IPS DF 6.9 (cell line): Measurements from ENCODE around the gene PROCA1.

Experiments used
- DNase-seq: peaks from one replicate; pipeline ENCODE4 v3.0.0-alpha.2; 2013; ENCODE audit warnings: low read depth, low spot score
- H3K27ac ChIP-seq: one replicate; pipeline ENCODE4 v1.5.1; 2013; ENCODE audit warnings: low read length, control low read depth
- H3K27me3 ChIP-seq: 2 replicates; pipeline ENCODE4 v1.6.1; 2013; ENCODE audit warnings: mild to moderate bottlenecking, low read length; ENCODE audit not compliant: control insufficient read depth, insufficient read depth
- H3K36me3 ChIP-seq: 2 replicates; pipeline ENCODE4 v1.6.1; 2013; ENCODE audit warnings: low read length; ENCODE audit not compliant: control insufficient read depth, insufficient read depth
- H3K4me1 ChIP-seq: 2 replicates; pipeline ENCODE4 v1.6.1; 2013; ENCODE audit warnings: low read length; ENCODE audit not compliant: control insufficient read depth, insufficient read depth
- H3K4me3 ChIP-seq: 2 replicates; pipeline ENCODE4 v1.5.1; 2013; ENCODE audit warnings: mild to moderate bottlenecking, low read length
- H3K9me3 ChIP-seq: 2 replicates; pipeline ENCODE4 v1.6.1; 2013; ENCODE audit warnings: low read length, inconsistent platforms; ENCODE audit not compliant: control insufficient read depth, insufficient read depth
- WGBS: extraction: QIAGEN DNeasy Blood & Tissue Kit; methylation state at CpG from one replicate; pipeline ENCODE4 v1.1.7; 2013; ENCODE audit warnings: mixed read lengths, missing lambda C conversion rate; ENCODE audit not compliant: insufficient read length, insufficient coverage; 5-methylcytosine and 5-hydroxymethylcytosine counted together

PROCA1 gene

DNA sequence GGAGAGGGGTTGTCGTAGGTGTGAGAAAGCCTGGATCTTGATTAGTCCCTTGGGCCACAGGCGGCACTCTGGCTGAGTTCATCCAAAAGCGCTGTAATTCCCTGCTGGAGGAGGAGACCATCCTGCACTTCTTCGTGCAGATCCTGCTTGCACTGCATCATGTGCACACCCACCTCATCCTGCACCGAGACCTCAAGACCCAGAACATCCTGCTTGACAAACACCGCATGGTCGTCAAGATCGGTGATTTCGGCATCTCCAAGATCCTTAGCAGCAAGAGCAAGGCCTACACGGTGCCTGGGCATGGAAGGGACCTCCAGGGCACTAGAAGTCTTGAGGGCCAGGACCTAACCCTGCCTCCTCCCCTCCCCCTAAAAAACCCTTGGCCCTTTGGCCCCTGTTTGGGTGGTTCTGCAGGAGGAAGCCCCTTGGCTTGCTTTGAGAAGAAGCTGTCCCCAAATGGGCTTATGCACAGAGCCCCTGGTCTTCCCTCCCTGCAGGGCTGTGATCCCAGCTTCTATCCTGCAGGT lies 23.1 kb upstream of the PROCA1 start:
- H3K27me3 ChIP-seq, result no peaks in the 10 kb centered on the region
- H3K36me3 ChIP-seq, result peaks cover 3% of the 10 kb centered on the region
- no peaks in the 10 kb centered on the region for H3K9me3 ChIP-seq
- H3K4me1 ChIP-seq, result no peaks in the 10 kb centered on the region
- WGBS, result no CpG with 5 or more reads among the region's 10 CpGs
- no peak overlapping the region for H3K27ac ChIP-seq
- DNase-seq, result no peak
- no peak overlapping the region for H3K4me3 ChIP-seq

GRCh38 chr17:28733346-28733745 lies 21.7 kb upstream of the PROCA1 start:
- no peaks in the 10 kb centered on the region for H3K9me3 ChIP-seq
- no peak overlapping the region for H3K4me3 ChIP-seq
- H3K36me3 ChIP-seq, result peaks cover 3% of the 10 kb centered on the region; the same call in 1 of the 2 replicates
- no CpG with 5 or more reads among the region's 1 CpG for WGBS
- no peak overlapping the region for H3K27ac ChIP-seq
- no peaks in the 10 kb centered on the region for H3K27me3 ChIP-seq
- H3K4me1 ChIP-seq, result no peaks in the 10 kb centered on the region
- DNase-seq, result no peak

GRCh38 chr17:28729950-28730330 lies 18.3 kb upstream of the PROCA1 start:
- H3K4me1 ChIP-seq, result no peaks in the 10 kb centered on the region
- H3K27me3 ChIP-seq, result no peaks in the 10 kb centered on the region
- no peak overlapping the region for H3K27ac ChIP-seq
- no peaks in the 10 kb centered on the region for H3K36me3 ChIP-seq
- no peak for DNase-seq
- WGBS, result 100% methylated on average over 3 of the region's 11 CpGs
- H3K9me3 ChIP-seq, result no peaks in the 10 kb centered on the region
- no peak overlapping the region for H3K4me3 ChIP-seq

- Histone ChIP-seq H3K4me1 (no peaks in the 10 kb centered on the region), H3K27ac (peak within 1 kb of the TSS; percentile 63), H3K4me3 (peak within 1 kb of the TSS; percentile 88), H3K27me3 (no peaks in the 10 kb centered on the region), H3K36me3 (peaks cover 8% of the 10 kb centered on the region; the same call in 1 of the 2 replicates), H3K9me3 (no peaks in the 10 kb centered on the region)
- no CpG with 5 or more reads among the region's 64 CpGs for WGBS
- no peak for DNase-seq
Measured at GRCh38 chr17:28728364-28729200, 16.9 kb upstream of the PROCA1 start, which contains the start of gene NEK8. Gene NEK8, plus strand, starts transcription at chr17:28728788. Its CDS starts 26 bp downstream, at chr17:28728814.

DNA sequence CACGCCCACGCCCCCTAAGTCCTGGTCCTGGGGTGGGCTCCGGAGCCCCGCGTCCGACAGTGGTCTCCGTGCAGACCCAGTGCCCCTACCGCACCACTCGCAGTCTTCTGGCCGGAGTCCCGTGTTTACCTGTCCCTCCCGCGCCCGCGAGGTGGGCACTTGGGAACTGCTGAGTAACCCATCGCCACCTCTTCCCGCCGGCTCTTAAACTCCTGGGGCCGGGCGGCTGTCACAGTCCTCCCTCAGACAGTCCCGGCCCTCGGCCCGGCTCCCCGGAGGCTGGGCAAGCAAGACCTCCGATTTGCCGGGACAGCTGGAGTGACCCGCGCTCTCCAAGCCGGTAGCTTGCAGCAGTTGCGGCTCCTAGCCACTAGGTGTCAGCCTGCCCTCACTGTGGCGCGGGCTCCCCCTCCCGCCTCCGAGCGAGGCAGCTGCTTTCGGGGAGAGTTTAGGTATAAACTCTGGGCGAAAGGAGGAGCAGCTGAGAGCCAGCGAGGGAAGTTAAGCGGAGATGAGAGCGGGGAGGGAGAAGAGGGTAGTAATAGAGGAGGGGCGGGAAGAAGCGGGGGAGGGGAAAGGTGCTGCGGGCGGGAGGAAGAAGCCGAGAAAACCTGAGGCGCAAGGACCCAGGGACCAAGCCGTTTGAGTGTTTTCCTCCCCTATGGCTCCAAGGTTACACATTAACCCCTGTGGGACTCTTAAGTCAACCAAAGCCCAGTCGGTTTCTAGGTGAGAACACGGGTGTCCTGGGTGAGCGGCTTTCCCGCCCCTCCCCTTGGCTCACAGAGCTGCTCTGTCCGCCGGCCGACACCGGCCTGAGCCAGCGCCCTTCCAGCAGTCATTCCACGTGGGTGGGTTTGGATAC lies 15.2 kb upstream of the PROCA1 start:
- DNase-seq, result no peak
- Histone ChIP-seq H3K9me3 (no peaks in the 10 kb centered on the region), H3K27me3 (no peaks in the 10 kb centered on the region), H3K4me3 (peak overlapping the region; percentile 88), H3K27ac (no peak overlapping the region), H3K4me1 (no peaks in the 10 kb centered on the region), H3K36me3 (peaks cover 23% of the 10 kb centered on the region; the same call in 1 of the 2 replicates)
- no CpG with 5 or more reads among the region's 57 CpGs for WGBS

DNA sequence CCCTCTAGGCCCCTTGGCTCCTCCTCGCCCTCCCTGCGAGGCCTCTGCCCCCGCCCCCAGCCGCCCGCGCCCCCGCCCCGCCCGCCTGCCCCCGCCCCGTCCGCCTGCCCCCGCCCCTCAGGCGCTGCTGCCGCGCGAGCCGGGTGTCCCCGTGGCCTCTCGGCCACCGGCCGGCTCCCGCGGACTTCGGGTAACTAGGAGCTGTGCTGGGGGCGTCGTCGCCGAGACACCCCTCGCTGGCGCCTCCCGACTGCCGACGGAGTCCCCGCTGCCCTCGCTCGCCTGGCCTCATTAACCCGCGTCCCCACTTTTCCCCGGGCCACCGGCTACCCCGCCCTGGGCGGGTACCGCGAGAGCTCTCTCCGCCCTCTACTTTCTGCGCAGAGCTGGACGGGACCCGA lies 14.5 kb upstream of the PROCA1 start, which contains the start of gene TLCD1:
Gene TLCD1 (minus strand): TSS at position 8 of the 401 bp plus-strand sequence. CDS start 136 bp downstream, outside the sequence.
- no peak for DNase-seq
- no peaks in the 10 kb centered on the region for H3K4me1 ChIP-seq
- WGBS, result no CpG with 5 or more reads among the region's 49 CpGs

GRCh38 chr17:28725660-28726225 lies 14.1 kb upstream of the PROCA1 start:
- peaks cover 25% of the 10 kb centered on the region; the same call in 1 of the 2 replicates for H3K36me3 ChIP-seq
- no peaks in the 10 kb centered on the region for H3K4me1 ChIP-seq
- H3K4me3 ChIP-seq, result peak overlapping the region; percentile 55
- no peaks in the 10 kb centered on the region for H3K27me3 ChIP-seq
- no peaks in the 10 kb centered on the region for H3K9me3 ChIP-seq
- H3K27ac ChIP-seq, result no peak overlapping the region
- no CpG with 5 or more reads among the region's 45 CpGs for WGBS
- no peak for DNase-seq

More for the DNA sequence above, 14.5 kb upstream of the PROCA1 start, which contains the start of gene TLCD1:
- Histone ChIP-seq H3K36me3 (peaks cover 25% of the 10 kb centered on the region; the same call in 1 of the 2 replicates), H3K9me3 (no peaks in the 10 kb centered on the region), H3K27ac (no peak within 1 kb of the TSS), H3K4me3 (peak within 1 kb of the TSS; percentile 88), H3K27me3 (no peaks in the 10 kb centered on the region)

- Histone ChIP-seq H3K4me1 (no peaks in the 10 kb centered on the region), H3K9me3 (no peaks in the 10 kb centered on the region), H3K4me3 (peak overlapping the region; percentile 55; the same call in 1 of the 2 replicates), H3K36me3 (peaks cover 25% of the 10 kb centered on the region; the same call in 1 of the 2 replicates), H3K27ac (no peak overlapping the region), H3K27me3 (no peaks in the 10 kb centered on the region)
- no CpG with 5 or more reads among the region's 20 CpGs for WGBS
- DNase-seq, result no peak
Measured at GRCh38 chr17:28725166-28725659, 13.5 kb upstream of the PROCA1 start.

DNA sequence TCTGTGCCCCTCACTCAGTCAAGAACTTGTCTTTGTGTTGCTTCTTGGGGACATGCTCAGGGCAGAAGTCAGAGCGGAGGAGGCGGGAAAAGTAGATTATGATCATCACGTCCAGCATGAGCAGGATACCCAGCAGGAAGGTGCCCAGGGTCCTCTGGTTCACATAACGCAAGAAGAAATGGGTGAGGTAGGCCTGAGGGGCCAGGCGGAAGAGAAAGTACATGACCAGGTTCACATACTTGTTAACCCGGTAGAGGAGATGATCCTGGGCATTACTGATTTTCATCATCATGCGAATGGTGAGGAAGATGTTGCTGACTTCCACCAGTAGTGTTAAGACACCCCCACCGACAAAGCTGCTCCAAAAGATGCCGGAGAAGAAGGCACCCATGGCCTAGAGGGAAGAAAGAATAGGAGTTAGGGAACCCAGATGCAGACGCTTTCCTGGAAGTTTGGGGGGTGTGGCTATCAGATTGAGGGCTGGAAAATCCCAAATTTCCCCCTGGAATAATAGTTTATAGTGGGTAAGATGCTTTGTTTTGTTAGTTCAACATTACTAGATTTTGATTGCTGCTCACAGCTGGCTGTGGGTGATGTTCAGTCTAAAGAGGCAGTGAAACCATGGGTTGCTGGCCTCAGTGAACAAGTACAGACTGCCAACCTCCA lies 12.9 kb upstream of the PROCA1 start:
- WGBS, result no CpG with 5 or more reads among the region's 10 CpGs
- Histone ChIP-seq H3K27ac (no peak overlapping the region), H3K4me3 (peak overlapping the region; percentile 55; the same call in 1 of the 2 replicates), H3K4me1 (no peaks in the 10 kb centered on the region), H3K36me3 (peaks cover 25% of the 10 kb centered on the region; the same call in 1 of the 2 replicates), H3K9me3 (no peaks in the 10 kb centered on the region), H3K27me3 (no peaks in the 10 kb centered on the region)
- DNase-seq, result no peak
